ENCODE measurements around the gene APOL6.

APOL6 gene

GRCh38 chr22:35631597-35631996 is 16.6 kb upstream of the APOL6 start:
- Mint-ChIP-seq H3K36me3 (ENCODE audit: low read depth) (no peaks in the 10 kb centered on the region), H3K4me3 (no peak overlapping the region), H3K27ac (no peak overlapping the region), H3K9me3 (peaks cover 7% of the 10 kb centered on the region), H3K27me3 (ENCODE audit: low read depth, poor library complexity) (peaks cover 17% of the 10 kb centered on the region), H3K4me1 (peaks cover 31% of the 10 kb centered on the region)
- peak; percentile 50 for TF ChIP-seq CTCF (IDR thresholded peaks at IDR 0.05)
- DNase-seq: peak; percentile 43

- no peaks in the 10 kb centered on the region for H3K36me3 Mint-ChIP-seq (ENCODE audit: low read depth)
These were observed 15.3 kb upstream of the APOL6 start for GRCh38 chr22:35632935-35633334.

GRCh38 chr22:35633520-35633919 is 14.7 kb upstream of the APOL6 start:
- no peak overlapping the region for H3K4me3 Mint-ChIP-seq
- DNase-seq: no peak

More at GRCh38 chr22:35632935-35633334, 15.3 kb upstream of the APOL6 start:
- peaks cover 29% of the 10 kb centered on the region for H3K4me1 Mint-ChIP-seq
- DNase-seq: no peak
- H3K9me3 Mint-ChIP-seq: peaks cover 7% of the 10 kb centered on the region
- H3K27me3 Mint-ChIP-seq (ENCODE audit: low read depth, poor library complexity): peaks cover 20% of the 10 kb centered on the region
- H3K4me3 Mint-ChIP-seq: no peak overlapping the region
- H3K27ac Mint-ChIP-seq: no peak overlapping the region
- no peak for TF ChIP-seq CTCF (IDR thresholded peaks at IDR 0.05)

GRCh38 chr22:35634015-35634414 is 14.2 kb upstream of the APOL6 start:
- Mint-ChIP-seq H3K36me3 (ENCODE audit: low read depth) (no peaks in the 10 kb centered on the region), H3K4me1 (peaks cover 39% of the 10 kb centered on the region), H3K27ac (no peak overlapping the region), H3K4me3 (no peak overlapping the region), H3K27me3 (ENCODE audit: low read depth, poor library complexity) (peaks cover 20% of the 10 kb centered on the region), H3K9me3 (peaks cover 4% of the 10 kb centered on the region)
- no peak for TF ChIP-seq CTCF (IDR thresholded peaks at IDR 0.05)
- no peak for DNase-seq

More at GRCh38 chr22:35633520-35633919, 14.7 kb upstream of the APOL6 start:
- Mint-ChIP-seq H3K27me3 (ENCODE audit: low read depth, poor library complexity) (peaks cover 19% of the 10 kb centered on the region), H3K27ac (no peak overlapping the region), H3K4me1 (peaks cover 35% of the 10 kb centered on the region), H3K9me3 (peaks cover 5% of the 10 kb centered on the region), H3K36me3 (ENCODE audit: low read depth) (no peaks in the 10 kb centered on the region)
- no peak for TF ChIP-seq CTCF (IDR thresholded peaks at IDR 0.05)

- peaks cover 12% of the 10 kb centered on the region for H3K27me3 Mint-ChIP-seq (ENCODE audit: low read depth, poor library complexity)
- no peak for DNase-seq
- no peaks in the 10 kb centered on the region for H3K36me3 Mint-ChIP-seq (ENCODE audit: low read depth)
- H3K9me3 Mint-ChIP-seq: peaks cover 4% of the 10 kb centered on the region
- H3K27ac Mint-ChIP-seq: no peak overlapping the region
- TF ChIP-seq CTCF (IDR thresholded peaks at IDR 0.05): no peak
- H3K4me1 Mint-ChIP-seq: peaks cover 33% of the 10 kb centered on the region
- H3K4me3 Mint-ChIP-seq: no peak overlapping the region
These were observed 13.2 kb upstream of the APOL6 start for GRCh38 chr22:35634943-35635540.

GRCh38 chr22:35637254-35637653 is 11.0 kb upstream of the APOL6 start:
- Mint-ChIP-seq H3K4me1 (peaks cover 36% of the 10 kb centered on the region), H3K4me3 (no peak overlapping the region), H3K9me3 (peaks cover 4% of the 10 kb centered on the region), H3K27ac (no peak overlapping the region), H3K36me3 (ENCODE audit: low read depth) (no peaks in the 10 kb centered on the region), H3K27me3 (ENCODE audit: low read depth, poor library complexity) (peaks cover 19% of the 10 kb centered on the region)
- no peak for TF ChIP-seq CTCF (IDR thresholded peaks at IDR 0.05)
- DNase-seq: no peak
